Measurements from ENCODE around the gene PRKCB.
"Not testable (repeated sequence)": the region's sequence is repeated elsewhere in the genome, so short reads cannot be mapped to it uniquely, and the experiment has no call there.

DNA sequence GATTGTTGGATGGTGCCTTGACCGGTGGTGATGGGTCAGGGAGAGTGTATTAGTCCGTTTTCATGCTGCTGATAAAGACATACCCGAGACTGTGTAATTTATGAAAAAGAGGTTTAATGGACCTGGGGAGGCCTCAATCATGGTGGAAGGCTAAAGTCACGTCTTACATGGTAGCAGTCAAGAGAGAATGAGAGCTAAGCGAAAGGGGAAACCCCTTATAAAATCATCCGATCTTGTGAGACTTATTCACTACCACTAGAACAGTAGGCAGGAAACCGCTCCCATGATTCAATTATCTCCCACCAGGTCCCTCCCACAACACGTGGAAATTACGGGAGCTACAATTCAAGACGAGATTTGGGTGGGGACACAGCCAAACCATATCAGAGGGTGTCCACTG, 316.3 kb downstream of the PRKCB start:
- TF ChIP-seq, protein P1, sequence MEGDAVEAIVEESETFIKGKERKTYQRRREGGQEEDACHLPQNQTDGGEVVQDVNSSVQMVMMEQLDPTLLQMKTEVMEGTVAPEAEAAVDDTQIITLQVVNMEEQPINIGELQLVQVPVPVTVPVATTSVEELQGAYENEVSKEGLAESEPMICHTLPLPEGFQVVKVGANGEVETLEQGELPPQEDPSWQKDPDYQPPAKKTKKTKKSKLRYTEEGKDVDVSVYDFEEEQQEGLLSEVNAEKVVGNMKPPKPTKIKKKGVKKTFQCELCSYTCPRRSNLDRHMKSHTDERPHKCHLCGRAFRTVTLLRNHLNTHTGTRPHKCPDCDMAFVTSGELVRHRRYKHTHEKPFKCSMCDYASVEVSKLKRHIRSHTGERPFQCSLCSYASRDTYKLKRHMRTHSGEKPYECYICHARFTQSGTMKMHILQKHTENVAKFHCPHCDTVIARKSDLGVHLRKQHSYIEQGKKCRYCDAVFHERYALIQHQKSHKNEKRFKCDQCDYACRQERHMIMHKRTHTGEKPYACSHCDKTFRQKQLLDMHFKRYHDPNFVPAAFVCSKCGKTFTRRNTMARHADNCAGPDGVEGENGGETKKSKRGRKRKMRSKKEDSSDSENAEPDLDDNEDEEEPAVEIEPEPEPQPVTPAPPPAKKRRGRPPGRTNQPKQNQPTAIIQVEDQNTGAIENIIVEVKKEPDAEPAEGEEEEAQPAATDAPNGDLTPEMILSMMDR (IDR thresholded peaks at IDR 0.05; ENCODE audit: poor library complexity, severe bottlenecking) = not testable (repeated sequence)
- TF ChIP-seq, protein P2, sequence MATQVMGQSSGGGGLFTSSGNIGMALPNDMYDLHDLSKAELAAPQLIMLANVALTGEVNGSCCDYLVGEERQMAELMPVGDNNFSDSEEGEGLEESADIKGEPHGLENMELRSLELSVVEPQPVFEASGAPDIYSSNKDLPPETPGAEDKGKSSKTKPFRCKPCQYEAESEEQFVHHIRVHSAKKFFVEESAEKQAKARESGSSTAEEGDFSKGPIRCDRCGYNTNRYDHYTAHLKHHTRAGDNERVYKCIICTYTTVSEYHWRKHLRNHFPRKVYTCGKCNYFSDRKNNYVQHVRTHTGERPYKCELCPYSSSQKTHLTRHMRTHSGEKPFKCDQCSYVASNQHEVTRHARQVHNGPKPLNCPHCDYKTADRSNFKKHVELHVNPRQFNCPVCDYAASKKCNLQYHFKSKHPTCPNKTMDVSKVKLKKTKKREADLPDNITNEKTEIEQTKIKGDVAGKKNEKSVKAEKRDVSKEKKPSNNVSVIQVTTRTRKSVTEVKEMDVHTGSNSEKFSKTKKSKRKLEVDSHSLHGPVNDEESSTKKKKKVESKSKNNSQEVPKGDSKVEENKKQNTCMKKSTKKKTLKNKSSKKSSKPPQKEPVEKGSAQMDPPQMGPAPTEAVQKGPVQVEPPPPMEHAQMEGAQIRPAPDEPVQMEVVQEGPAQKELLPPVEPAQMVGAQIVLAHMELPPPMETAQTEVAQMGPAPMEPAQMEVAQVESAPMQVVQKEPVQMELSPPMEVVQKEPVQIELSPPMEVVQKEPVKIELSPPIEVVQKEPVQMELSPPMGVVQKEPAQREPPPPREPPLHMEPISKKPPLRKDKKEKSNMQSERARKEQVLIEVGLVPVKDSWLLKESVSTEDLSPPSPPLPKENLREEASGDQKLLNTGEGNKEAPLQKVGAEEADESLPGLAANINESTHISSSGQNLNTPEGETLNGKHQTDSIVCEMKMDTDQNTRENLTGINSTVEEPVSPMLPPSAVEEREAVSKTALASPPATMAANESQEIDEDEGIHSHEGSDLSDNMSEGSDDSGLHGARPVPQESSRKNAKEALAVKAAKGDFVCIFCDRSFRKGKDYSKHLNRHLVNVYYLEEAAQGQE (IDR thresholded peaks at IDR 0.05; ENCODE audit: borderline replicate concordance) = not testable (repeated sequence)
- TF ChIP-seq POLR2AphosphoS5 (IDR thresholded peaks at IDR 0.05) = not testable (repeated sequence)

Measured in neural cell (in vitro differentiated cells).